ENCODE data around the gene TRAPPC5.

Gene TRAPPC5

GRCh38 chr19:7734220-7735203 is 53.9 kb downstream of the TRAPPC5 start:
- DNase-seq: no peak

DNA sequence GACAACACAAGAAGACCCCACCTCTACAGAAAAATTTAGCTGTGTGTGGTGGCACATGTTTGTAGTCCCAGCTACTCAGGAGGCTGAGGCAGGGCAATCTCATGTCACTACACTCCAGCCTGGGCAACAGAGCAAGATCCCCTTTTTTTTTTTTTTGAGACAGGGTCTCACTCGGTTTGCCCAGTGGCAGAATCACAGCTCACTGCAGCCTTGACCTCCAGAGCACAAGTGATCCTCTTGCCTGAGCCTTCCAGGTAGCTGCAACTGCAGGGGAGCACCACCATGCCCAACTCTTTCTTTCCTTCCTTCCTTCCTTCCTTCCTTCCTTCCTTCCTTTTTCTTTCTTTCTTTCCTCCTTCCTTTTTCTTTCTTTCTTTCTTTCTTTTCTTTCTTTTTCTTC is 55.5 kb downstream of the TRAPPC5 start:
- no peak for DNase-seq

- no peak for DNase-seq
These were observed 56.6 kb downstream of the TRAPPC5 start for GRCh38 chr19:7737215-7737614.
